ENCODE measurements around the gene PCDHB7. TPM values are rescaled to one million over a fixed set of nuclear protein-coding genes. Genes with fewer than 3 reads are reported as not detected.
"Not testable (repeated sequence)": the region's sequence is repeated elsewhere in the genome, so short reads cannot be mapped to it uniquely, and the experiment has no call there.

Gene PCDHB7
- total RNA-seq, 3 donors from 2014 or later: not detected

GRCh38 chr5:141194332-141194731 is 21.9 kb downstream of the PCDHB7 start:
- H3K9me3 Mint-ChIP-seq: peaks cover 36% of the 10 kb centered on the region
- H3K4me3 Mint-ChIP-seq; ATAC-seq; DNase-seq; H3K36me3 Mint-ChIP-seq (ENCODE audit: insufficient read depth); H3K4me1 Mint-ChIP-seq (ENCODE audit: low read depth): not testable (repeated sequence)
- H3K27me3 Mint-ChIP-seq (ENCODE audit: low read depth): peaks cover 45% of the 10 kb centered on the region

DNA sequence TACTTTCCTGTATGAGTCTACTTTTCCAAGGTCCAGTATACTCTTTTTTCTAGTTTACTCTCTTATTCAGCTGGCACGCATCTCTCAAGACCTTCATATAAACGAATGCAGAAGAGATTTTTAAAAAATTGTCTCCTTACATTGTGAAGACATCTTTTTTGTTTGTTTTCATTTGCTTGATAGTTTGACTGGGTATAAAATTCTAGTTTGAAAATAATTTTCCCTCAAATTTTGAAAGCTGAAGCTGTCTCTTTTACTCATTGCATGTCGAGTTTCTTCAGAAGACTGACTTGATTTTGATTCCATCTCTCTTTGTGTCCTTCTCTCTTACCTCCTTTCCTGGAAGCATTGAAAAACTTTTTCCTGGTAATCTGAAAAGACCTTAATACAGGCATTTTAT is 23.9 kb downstream of the PCDHB7 start:
- Mint-ChIP-seq H3K27me3 (ENCODE audit: low read depth) (peaks cover 48% of the 10 kb centered on the region), H3K36me3 (ENCODE audit: insufficient read depth) (peaks cover 1% of the 10 kb centered on the region), H3K4me3 (no peak overlapping the region), H3K9me3 (peaks cover 45% of the 10 kb centered on the region), H3K4me1 (ENCODE audit: low read depth) (no peaks in the 10 kb centered on the region)
- ATAC-seq (no peak), DNase-seq (no peak)

DNA sequence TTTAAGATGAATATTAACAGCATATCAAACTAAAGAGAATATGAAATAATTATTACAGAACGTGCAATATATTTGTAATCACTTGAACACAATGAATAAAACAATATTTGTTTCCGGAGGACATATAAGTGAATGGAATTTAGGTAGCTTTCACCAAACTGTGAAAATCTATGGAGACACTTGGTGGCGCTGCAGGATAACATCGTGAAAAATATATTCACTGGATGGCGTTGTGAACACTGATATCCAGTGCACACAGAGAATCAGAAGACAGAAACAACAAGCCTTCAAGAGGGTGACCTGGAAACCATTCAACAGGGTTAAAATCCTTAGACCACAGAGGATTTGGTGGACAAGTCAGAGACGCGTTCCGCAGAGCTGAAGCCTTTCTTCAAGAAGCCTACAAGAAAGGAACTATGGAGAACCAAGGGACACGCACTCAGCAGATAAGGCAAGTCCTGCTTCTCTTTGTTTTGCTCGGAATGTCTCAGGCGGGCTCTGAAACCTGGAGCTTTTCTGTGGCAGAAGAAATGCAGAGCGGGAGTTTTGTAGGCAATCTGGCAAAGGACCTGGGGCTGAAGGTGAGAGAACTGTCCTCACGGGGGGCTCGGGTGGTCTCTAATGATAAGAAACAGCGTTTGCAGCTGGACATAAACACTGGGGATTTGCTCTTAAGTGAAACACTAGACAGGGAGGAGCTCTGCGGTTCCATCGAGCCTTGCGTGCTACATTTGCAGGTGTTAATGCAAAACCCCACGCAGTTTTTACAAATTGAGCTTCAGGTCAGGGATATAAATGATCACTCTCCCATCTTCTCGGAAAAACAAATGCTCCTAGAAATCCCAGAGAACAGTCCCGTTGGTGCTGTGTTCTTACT is 27.2 kb downstream of the PCDHB7 start, which contains the start of gene PCDHB11:
Gene PCDHB11 (plus strand): TSS at position 269 of the 877 bp plus-strand sequence. CDS start 148 bp downstream, at position 417.
- Mint-ChIP-seq H3K36me3 (ENCODE audit: insufficient read depth) (peaks cover 1% of the 10 kb centered on the region), H3K4me1 (ENCODE audit: low read depth) (no peaks in the 10 kb centered on the region), H3K4me3 (no peak within 1 kb of the TSS), H3K27me3 (ENCODE audit: low read depth) (peaks cover 47% of the 10 kb centered on the region), H3K9me3 (peaks cover 48% of the 10 kb centered on the region)
- ATAC-seq (no peak), DNase-seq (no peak)

DNA sequence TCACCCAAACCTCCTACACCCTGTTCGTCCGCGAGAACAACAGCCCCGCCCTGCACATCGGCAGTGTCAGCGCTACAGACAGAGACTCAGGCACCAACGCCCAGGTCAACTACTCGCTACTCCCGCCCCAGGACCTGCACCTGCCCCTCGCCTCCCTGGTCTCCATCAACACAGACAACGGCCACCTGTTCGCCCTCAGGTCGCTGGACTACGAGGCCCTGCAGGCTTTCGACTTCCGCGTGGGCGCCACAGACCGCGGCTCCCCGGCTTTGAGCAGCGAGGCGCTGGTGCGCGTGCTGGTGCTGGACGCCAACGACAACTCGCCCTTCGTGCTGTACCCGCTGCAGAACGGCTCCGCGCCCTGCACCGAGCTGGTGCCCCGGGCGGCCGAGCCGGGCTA is 28.7 kb downstream of the PCDHB7 start:
- not testable (repeated sequence) for H3K36me3 Mint-ChIP-seq (ENCODE audit: insufficient read depth); DNase-seq; H3K4me1 Mint-ChIP-seq (ENCODE audit: low read depth); ATAC-seq; H3K4me3 Mint-ChIP-seq
- peaks cover 41% of the 10 kb centered on the region for H3K9me3 Mint-ChIP-seq
- H3K27me3 Mint-ChIP-seq (ENCODE audit: low read depth): peaks cover 47% of the 10 kb centered on the region

- peaks cover 50% of the 10 kb centered on the region for H3K27me3 Mint-ChIP-seq (ENCODE audit: low read depth)
Observed at GRCh38 chr5:141201646-141202045, 29.2 kb downstream of the PCDHB7 start.

DNA sequence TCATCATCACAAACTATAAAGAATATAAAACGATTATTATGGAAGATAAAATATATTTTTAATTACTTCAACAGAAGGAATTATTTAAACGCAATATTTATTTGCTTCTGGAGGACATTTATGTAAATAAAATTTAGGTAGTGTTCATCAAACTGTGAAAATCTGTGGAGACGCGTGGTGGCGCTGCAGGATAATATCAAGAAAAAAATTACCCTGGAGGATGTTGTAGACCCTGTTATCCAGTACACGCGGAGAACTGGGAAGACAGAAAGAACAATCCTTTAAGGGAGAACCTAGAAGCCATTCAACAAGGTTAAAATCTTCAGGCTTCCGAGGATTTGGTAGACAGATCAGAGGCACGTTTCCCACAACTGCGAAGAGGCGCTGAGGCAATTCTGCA is 36.0 kb downstream of the PCDHB7 start, which contains the start of gene PCDHB12:
Gene PCDHB12 (plus strand): TSS at position 242 of the 400 bp plus-strand sequence. CDS start 189 bp downstream, outside the sequence.
- peaks cover 11% of the 10 kb centered on the region for H3K9me3 Mint-ChIP-seq
- peaks cover 2% of the 10 kb centered on the region for H3K36me3 Mint-ChIP-seq (ENCODE audit: insufficient read depth)
- peaks cover 54% of the 10 kb centered on the region for H3K27me3 Mint-ChIP-seq (ENCODE audit: low read depth)
- H3K4me1 Mint-ChIP-seq (ENCODE audit: low read depth): no peaks in the 10 kb centered on the region
- no peak for DNase-seq
- ATAC-seq: no peak
- no peak within 1 kb of the TSS for H3K4me3 Mint-ChIP-seq

More at GRCh38 chr5:141201646-141202045, 29.2 kb downstream of the PCDHB7 start:
- not testable (repeated sequence) for H3K4me1 Mint-ChIP-seq (ENCODE audit: low read depth); ATAC-seq; H3K4me3 Mint-ChIP-seq; DNase-seq; H3K36me3 Mint-ChIP-seq (ENCODE audit: insufficient read depth)
- peaks cover 36% of the 10 kb centered on the region for H3K9me3 Mint-ChIP-seq

DNA sequence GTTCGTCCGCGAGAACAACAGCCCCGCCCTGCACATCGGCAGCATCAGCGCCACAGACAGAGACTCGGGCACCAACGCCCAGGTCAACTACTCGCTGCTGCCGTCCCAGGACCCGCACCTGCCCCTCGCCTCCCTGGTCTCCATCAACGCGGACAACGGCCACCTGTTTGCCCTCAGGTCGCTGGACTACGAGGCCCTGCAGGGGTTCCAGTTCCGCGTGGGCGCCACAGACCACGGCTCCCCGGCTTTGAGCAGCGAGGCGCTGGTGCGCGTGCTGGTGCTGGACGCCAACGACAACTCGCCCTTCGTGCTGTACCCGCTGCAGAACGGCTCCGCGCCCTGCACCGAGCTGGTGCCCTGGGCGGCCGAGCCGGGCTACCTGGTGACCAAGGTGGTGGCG is 37.8 kb downstream of the PCDHB7 start:
- Mint-ChIP-seq H3K27me3 (ENCODE audit: low read depth) (peaks cover 63% of the 10 kb centered on the region), H3K9me3 (peaks cover 15% of the 10 kb centered on the region)
- not testable (repeated sequence) for H3K4me3 Mint-ChIP-seq; H3K36me3 Mint-ChIP-seq (ENCODE audit: insufficient read depth); H3K4me1 Mint-ChIP-seq (ENCODE audit: low read depth); ATAC-seq; DNase-seq

DNA sequence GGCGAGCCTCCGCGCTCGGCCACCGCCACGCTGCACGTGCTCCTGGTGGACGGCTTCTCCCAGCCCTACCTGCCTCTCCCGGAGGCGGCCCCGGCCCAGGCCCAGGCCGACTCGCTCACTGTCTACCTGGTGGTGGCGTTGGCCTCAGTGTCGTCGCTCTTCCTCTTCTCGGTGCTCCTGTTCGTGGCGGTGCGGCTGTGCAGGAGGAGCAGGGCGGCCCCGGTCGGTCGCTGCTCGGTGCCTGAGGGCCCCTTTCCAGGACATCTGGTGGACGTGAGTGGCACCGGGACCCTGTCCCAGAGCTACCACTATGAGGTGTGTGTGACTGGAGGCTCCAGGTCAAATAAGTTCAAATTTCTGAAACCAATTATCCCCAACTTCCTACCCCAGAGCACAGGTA is 38.4 kb downstream of the PCDHB7 start:
- H3K27me3 Mint-ChIP-seq (ENCODE audit: low read depth): peaks cover 64% of the 10 kb centered on the region

DNA sequence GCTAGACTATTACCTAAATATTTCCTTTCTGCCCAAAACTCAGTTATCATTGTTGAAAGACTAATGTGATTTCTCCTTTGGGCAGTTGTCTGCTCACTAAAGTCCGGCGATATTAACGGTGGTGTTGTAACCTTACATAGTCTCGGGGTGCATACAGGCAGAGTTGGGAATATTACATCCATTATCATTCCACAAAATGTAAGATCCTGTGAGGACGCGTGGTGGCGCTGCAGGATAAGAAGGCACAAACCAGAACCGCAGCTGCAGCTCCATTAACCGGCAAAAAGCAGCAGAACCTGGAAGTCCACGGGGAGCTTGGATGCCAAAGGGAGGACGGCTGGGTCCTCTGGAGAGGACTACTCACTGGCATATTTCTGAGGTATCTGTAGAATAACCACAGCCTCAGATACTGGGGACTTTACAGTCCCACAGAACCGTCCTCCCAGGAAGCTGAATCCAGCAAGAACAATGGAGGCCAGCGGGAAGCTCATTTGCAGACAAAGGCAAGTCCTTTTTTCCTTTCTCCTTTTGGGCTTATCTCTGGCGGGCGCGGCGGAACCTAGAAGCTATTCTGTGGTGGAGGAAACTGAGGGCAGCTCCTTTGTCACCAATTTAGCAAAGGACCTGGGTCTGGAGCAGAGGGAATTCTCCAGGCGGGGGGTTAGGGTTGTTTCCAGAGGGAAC is 41.4 kb downstream of the PCDHB7 start, which contains the start of gene PCDHB13:
Gene PCDHB13 (plus strand): TSS at position 264 of the 684 bp plus-strand sequence. CDS start 205 bp downstream, at position 469.
- H3K9me3 Mint-ChIP-seq: peaks cover 20% of the 10 kb centered on the region
- H3K4me3 Mint-ChIP-seq; DNase-seq; ATAC-seq; H3K36me3 Mint-ChIP-seq (ENCODE audit: insufficient read depth); H3K4me1 Mint-ChIP-seq (ENCODE audit: low read depth): not testable (repeated sequence)
- H3K27me3 Mint-ChIP-seq (ENCODE audit: low read depth): peaks cover 59% of the 10 kb centered on the region

More for the DNA sequence above, 38.4 kb downstream of the PCDHB7 start:
- peaks cover 15% of the 10 kb centered on the region for H3K9me3 Mint-ChIP-seq
- H3K4me1 Mint-ChIP-seq (ENCODE audit: low read depth); H3K4me3 Mint-ChIP-seq; DNase-seq; H3K36me3 Mint-ChIP-seq (ENCODE audit: insufficient read depth); ATAC-seq: not testable (repeated sequence)

- peaks cover 57% of the 10 kb centered on the region for H3K27me3 Mint-ChIP-seq (ENCODE audit: low read depth)
- H3K4me3 Mint-ChIP-seq; ATAC-seq; DNase-seq; H3K36me3 Mint-ChIP-seq (ENCODE audit: insufficient read depth); H3K4me1 Mint-ChIP-seq (ENCODE audit: low read depth): not testable (repeated sequence)
- peaks cover 24% of the 10 kb centered on the region for H3K9me3 Mint-ChIP-seq
Observed at GRCh38 chr5:141214583-141214982, 42.1 kb downstream of the PCDHB7 start.

DNA sequence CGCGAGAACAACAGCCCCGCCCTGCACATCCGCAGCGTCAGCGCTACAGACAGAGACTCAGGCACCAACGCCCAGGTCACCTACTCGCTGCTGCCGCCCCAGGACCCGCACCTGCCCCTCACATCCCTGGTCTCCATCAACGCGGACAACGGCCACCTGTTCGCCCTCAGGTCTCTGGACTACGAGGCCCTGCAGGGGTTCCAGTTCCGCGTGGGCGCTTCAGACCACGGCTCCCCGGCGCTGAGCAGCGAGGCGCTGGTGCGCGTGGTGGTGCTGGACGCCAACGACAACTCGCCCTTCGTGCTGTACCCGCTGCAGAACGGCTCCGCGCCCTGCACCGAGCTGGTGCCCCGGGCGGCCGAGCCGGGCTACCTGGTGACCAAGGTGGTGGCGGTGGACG is 43.1 kb downstream of the PCDHB7 start:
- H3K4me3 Mint-ChIP-seq; H3K4me1 Mint-ChIP-seq (ENCODE audit: low read depth); H3K36me3 Mint-ChIP-seq (ENCODE audit: insufficient read depth); DNase-seq; ATAC-seq: not testable (repeated sequence)
- Mint-ChIP-seq H3K9me3 (peaks cover 25% of the 10 kb centered on the region), H3K27me3 (ENCODE audit: low read depth) (peaks cover 54% of the 10 kb centered on the region)

DNA sequence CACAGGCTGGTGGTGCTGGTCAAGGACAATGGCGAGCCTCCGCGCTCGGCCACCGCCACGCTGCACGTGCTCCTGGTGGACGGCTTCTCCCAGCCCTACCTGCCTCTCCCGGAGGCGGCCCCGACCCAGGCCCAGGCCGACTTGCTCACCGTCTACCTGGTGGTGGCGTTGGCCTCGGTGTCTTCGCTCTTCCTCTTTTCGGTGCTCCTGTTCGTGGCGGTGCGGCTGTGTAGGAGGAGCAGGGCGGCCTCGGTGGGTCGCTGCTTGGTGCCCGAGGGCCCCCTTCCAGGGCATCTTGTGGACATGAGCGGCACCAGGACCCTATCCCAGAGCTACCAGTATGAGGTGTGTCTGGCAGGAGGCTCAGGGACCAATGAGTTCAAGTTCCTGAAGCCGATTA is 43.6 kb downstream of the PCDHB7 start:
- ATAC-seq; H3K36me3 Mint-ChIP-seq (ENCODE audit: insufficient read depth); H3K4me1 Mint-ChIP-seq (ENCODE audit: low read depth); H3K4me3 Mint-ChIP-seq; DNase-seq: not testable (repeated sequence)
- Mint-ChIP-seq H3K27me3 (ENCODE audit: low read depth) (peaks cover 51% of the 10 kb centered on the region), H3K9me3 (peaks cover 22% of the 10 kb centered on the region)

- Mint-ChIP-seq H3K27me3 (ENCODE audit: low read depth) (peaks cover 47% of the 10 kb centered on the region), H3K4me1 (ENCODE audit: low read depth) (peaks cover 3% of the 10 kb centered on the region), H3K4me3 (peak within 1 kb of the TSS; percentile 41), H3K36me3 (ENCODE audit: insufficient read depth) (no peaks in the 10 kb centered on the region), H3K9me3 (peaks cover 24% of the 10 kb centered on the region)
- ATAC-seq: no peak
- no peak for DNase-seq
Observed at GRCh38 chr5:141223112-141223783, 50.8 kb downstream of the PCDHB7 start, which contains the start of gene PCDHB14. Gene PCDHB14, plus strand, starts transcription at chr5:141223343. Its CDS starts 163 bp downstream, at chr5:141223506.

- peaks cover 38% of the 10 kb centered on the region for H3K27me3 Mint-ChIP-seq (ENCODE audit: low read depth)
- H3K4me3 Mint-ChIP-seq: not testable (repeated sequence)
Observed at GRCh38 chr5:141224844-141225243, 52.4 kb downstream of the PCDHB7 start.

More at GRCh38 chr5:141224844-141225243, 52.4 kb downstream of the PCDHB7 start:
- not testable (repeated sequence) for H3K36me3 Mint-ChIP-seq (ENCODE audit: insufficient read depth); DNase-seq; ATAC-seq; H3K4me1 Mint-ChIP-seq (ENCODE audit: low read depth)
- H3K9me3 Mint-ChIP-seq: peaks cover 18% of the 10 kb centered on the region
